Transverse colon (tissue), 4 donors: Measurements from ENCODE around the gene BRIP1. TPM values are rescaled to one million over a fixed set of nuclear protein-coding genes. Genes with fewer than 3 reads are reported as not detected.
A peak's percentile ranks its signal among the peaks of the same experiment; 100 is the strongest.

Experiments used
- DNase-seq: peaks from one replicate; pipeline ENCODE4 v3.0.0-alpha.2; 2019
- H3K27ac ChIP-seq, 4 donors: fragments of 200-600 bp; sonication (generic); 2 replicates each; pipeline ENCODE4 v1.5.1; 2016 to 2018; ENCODE audit warnings: inconsistent platforms in 4 of 4
- H3K27me3 ChIP-seq: fragments of 200-600 bp; sonication (generic); 2 replicates; pipeline ENCODE4 v1.5.1; 2017; ENCODE audit warnings: inconsistent platforms
- H3K36me3 ChIP-seq, 4 donors: fragments of 200-600 bp; sonication (generic); 2 replicates each; pipeline ENCODE4 v1.5.1; 2017 to 2019; ENCODE audit warnings: inconsistent platforms in 4 of 4
- H3K4me1 ChIP-seq, 4 donors: fragments of 200-600 bp; sonication (generic); 2 replicates each; pipeline ENCODE4 v1.5.1; 2017 to 2020; ENCODE audit warnings: inconsistent platforms in 4 of 4
- H3K4me3 ChIP-seq, 4 donors: fragments of 200-600 bp; sonication (generic); 1 replicate in 1 of 4; 2 replicates in 3 of 4; pipeline versions ENCODE4 v1.5.1 to v1.6.1; 2017 to 2019; ENCODE audit warnings: inconsistent platforms in 4 of 4
- H3K9me3 ChIP-seq, 2 donors: fragments of 200-600 bp; sonication (generic); 2 replicates each; pipeline ENCODE4 v1.5.1; 2017 to 2019; ENCODE audit warnings: inconsistent platforms in 2 of 2
- EP300 ChIP-seq: sonication (generic); formaldehyde crosslinking; IDR thresholded peaks from one replicate; pipeline ENCODE4 v1.6.1; 2017; ENCODE audit warnings: antibody characterized with exemption, low read depth
- POLR2A ChIP-seq: fragments of 450-650 bp; IDR thresholded peaks from one replicate; pipeline ENCODE4 v1.6.1; 2016; ENCODE audit warnings: antibody characterized with exemption, mild to moderate bottlenecking, moderate library complexity
- POLR2AphosphoS5 ChIP-seq, 3 donors: sonication (generic); formaldehyde crosslinking; IDR thresholded peaks; one replicate each; pipeline ENCODE4 v1.6.1; 2016; ENCODE audit warnings: antibody characterized with exemption in 3 of 3
- WGBS, 2 donors: methylation state at CpG; one replicate each; pipeline ENCODE4 v1.1.5; 2018; ENCODE audit warnings: low coverage in 1 of 2; 5-methylcytosine and 5-hydroxymethylcytosine counted together
- in situ Hi-C, 4 donors: fragments of 200-750 bp; cut with MboI; loops; one replicate each; pipeline versions ENCODE4 v1.15.0 to v1.15.1; 2017; ENCODE audit warnings: low sequenced_read_pairs in 3 of 4, low pct_ligation_motif_present in 1 of 4, low pct_unique_long_range_greater_than_20kb in 1 of 4
- intact Hi-C: fragments of 100-400 bp; cut with DNase I; formaldehyde crosslinking; loops from one replicate; pipeline ENCODE4 v1.15.1; 2023; ENCODE audit warnings: low total_unique reads
- total RNA-seq, 4 donors: library from RNA; depleted of rRNA; stranded (reverse); fragments of >200 nt; gene quantifications; one replicate each; pipeline ENCODE4 v1.1.0, GENCODE V29; 2016
- TF ChIP-seq, protein P1 (sequence below), 5 experiments: fragments of 200-600 bp in 3 of 5; fragments of 450-650 bp in 2 of 5; sonication (generic) in 3 of 5; IDR thresholded peaks; 1 replicate in 2 of 5; 2 replicates in 3 of 5; pipeline ENCODE4 v1.5.1; 2016 to 2017; ENCODE audit warnings: antibody characterized with exemption in 5 of 5, inconsistent platforms in 3 of 5, mild to moderate bottlenecking in 2 of 5, moderate library complexity in 1 of 5

BRIP1 gene
- 1 to 10 TPM in 3 of 4 donors, under 1 TPM in 1; 0.80 to 1.9 (median 1.2) TPM for total RNA-seq

DNA sequence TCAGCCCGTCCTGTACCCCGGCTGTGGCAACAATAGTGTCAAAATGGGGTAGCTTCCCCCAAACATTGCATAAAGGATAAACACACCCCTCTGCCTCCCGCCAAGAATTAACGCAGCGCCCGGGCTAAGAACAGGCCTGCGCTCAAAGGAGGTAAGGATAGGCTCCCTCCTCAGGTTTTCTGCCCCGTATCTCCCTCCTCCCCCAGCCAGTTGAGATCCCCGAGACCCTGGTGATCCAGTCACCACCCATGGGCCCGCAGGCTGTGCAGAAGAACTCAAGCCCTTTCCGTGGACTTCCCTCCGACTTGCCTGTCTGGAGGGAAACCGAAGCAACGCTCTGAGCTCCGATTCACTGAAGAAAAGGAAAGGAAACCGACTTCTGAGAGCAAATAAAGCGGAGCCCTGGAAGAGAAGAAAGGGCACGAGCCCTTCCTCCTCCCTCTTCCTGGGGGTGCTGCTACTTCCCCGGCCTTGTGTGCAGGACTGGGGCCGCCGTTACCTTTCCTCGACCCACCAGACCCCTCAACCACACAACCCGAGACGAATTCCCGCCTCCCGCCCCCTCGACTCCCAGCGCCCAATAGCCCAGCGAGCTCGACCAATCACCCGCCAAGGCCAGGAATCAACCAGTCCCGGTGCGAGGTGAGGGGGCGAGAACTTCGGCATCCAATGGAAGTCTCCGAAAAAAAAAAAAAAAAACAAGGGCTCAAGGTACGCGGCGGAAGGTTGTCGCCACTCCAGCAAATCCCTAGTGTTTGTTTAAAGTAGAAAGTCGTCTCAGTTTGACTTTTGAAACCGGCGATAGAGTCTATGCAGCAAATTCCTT is at the start of gene BRIP1:
TSS of gene BRIP1 (minus strand) at position 554 of the 826 bp plus-strand sequence. CDS start 1,989 bp downstream, outside the sequence.
- in situ Hi-C loops (loop anchor here in 1 of 4 donors (10.0 kb wide), 1 partner anchor 202 kb away; the partner anchor contains the start of gene MED13), intact Hi-C loops (no loop called here)
- Histone ChIP-seq H3K4me3 (peak within 1 kb of the TSS; percentile 49 to 94 (median 81)), H3K27me3 (no peaks in the 10 kb centered on the region), H3K4me1 (peaks cover 0 to 22% (median 13%) of the 10 kb centered on the region in 4 donors), H3K36me3 (peaks cover 0 to 10% (median 4%) of the 10 kb centered on the region in 4 donors), H3K27ac (peak within 1 kb of the TSS; percentile 73 to 95 (median 89)), H3K9me3 (no peaks in the 10 kb centered on the region)
- WGBS, 2 donors: 0 to 1% methylated on average over 14 to 43 of the region's 43 CpGs
- TF ChIP-seq EP300 (no peak), POLR2A (peak; percentile 53), POLR2AphosphoS5 (IDR thresholded peaks at IDR 0.05) (peak in 2 of 3 donors; percentile 47 to 55)
- TF ChIP-seq, protein P1, sequence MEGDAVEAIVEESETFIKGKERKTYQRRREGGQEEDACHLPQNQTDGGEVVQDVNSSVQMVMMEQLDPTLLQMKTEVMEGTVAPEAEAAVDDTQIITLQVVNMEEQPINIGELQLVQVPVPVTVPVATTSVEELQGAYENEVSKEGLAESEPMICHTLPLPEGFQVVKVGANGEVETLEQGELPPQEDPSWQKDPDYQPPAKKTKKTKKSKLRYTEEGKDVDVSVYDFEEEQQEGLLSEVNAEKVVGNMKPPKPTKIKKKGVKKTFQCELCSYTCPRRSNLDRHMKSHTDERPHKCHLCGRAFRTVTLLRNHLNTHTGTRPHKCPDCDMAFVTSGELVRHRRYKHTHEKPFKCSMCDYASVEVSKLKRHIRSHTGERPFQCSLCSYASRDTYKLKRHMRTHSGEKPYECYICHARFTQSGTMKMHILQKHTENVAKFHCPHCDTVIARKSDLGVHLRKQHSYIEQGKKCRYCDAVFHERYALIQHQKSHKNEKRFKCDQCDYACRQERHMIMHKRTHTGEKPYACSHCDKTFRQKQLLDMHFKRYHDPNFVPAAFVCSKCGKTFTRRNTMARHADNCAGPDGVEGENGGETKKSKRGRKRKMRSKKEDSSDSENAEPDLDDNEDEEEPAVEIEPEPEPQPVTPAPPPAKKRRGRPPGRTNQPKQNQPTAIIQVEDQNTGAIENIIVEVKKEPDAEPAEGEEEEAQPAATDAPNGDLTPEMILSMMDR (IDR thresholded peaks at IDR 0.05): no peak
- DNase-seq: peak; percentile 92

DNA sequence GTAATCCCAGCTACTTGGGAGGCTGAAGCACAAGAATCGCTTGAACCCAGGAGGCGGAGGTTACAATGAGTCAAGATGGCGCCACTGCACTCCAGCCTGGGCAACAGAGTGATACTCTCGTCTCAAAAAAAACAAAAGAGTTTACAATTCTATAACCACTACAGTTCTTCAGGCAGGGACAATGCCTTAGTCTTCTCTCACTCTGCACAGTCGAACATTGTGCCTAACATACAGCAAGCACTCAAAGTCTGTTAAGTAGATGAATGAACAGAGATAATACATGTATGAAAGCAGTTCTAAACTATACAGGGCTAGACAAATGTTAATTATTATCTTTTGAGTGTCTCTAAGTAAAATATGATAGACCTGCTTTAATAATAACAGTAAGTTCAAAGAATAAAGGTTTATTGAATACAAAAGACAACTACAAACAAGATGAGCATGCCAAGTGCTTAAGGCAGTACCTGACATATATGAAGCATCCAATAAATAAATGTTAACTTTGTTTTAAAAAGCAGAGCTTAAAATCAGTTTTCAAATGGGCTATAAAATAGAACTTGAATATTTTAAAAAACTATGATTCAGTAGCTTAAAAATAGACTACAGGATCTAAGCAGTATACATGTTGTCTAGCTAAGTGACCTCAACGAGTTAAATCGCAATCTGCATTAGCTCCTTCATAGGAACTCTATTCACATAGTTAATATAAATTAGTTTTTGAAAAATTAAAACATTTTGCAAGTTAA is 45.1 kb upstream of the BRIP1 start:
- peaks cover 0 to 41% (median 11%) of the 10 kb centered on the region in 4 donors for H3K36me3 ChIP-seq

DNA sequence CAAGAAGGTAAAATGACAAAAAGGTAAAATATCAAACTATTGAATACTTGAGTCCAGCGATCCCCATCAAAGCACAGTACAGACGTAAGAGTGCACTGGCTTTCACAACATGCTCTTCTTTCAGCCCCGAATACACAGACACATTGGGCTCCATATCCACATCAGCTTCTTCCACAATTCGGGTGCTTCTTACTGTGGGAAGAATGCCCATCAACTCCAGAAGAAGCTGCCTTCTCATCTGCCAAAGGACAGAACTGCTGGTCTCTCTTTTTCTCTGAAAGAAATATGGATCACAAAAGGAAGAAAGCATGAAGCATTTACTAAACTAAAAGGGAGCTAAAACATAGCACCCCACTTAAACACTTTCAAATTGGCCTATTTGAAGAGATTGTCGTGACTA is 44.0 kb upstream of the BRIP1 start:
- TF ChIP-seq POLR2AphosphoS5 (IDR thresholded peaks at IDR 0.05) (no peak), POLR2A (no peak), EP300 (no peak)
- TF ChIP-seq, protein P1 (IDR thresholded peaks at IDR 0.05): no peak
- Histone ChIP-seq H3K4me3 (no peak overlapping the region), H3K27me3 (no peaks in the 10 kb centered on the region), H3K9me3 (no peaks in the 10 kb centered on the region), H3K4me1 (no peaks in the 10 kb centered on the region), H3K36me3 (peaks cover 0 to 41% (median 11%) of the 10 kb centered on the region in 4 donors), H3K27ac (no peak overlapping the region)
- 95 to 97% methylated on average over 4 to 5 of the region's 5 CpGs for WGBS, 2 donors
- in situ Hi-C loops (no loop called here), intact Hi-C loops (no loop called here)
- no peak for DNase-seq

More for the DNA sequence above, 45.1 kb upstream of the BRIP1 start:
- Histone ChIP-seq H3K4me3 (no peak overlapping the region), H3K9me3 (no peaks in the 10 kb centered on the region), H3K27me3 (no peaks in the 10 kb centered on the region), H3K4me1 (no peaks in the 10 kb centered on the region), H3K27ac (no peak overlapping the region)
- WGBS, 2 donors: 96 to 98% methylated on average over 3 to 7 of the region's 7 CpGs
- intact Hi-C loops: no loop called here
- in situ Hi-C loops: no loop called here
- TF ChIP-seq POLR2A: no peak
- TF ChIP-seq EP300: no peak
- TF ChIP-seq, protein P1 (IDR thresholded peaks at IDR 0.05): no peak
- no peak for TF ChIP-seq POLR2AphosphoS5 (IDR thresholded peaks at IDR 0.05)
- DNase-seq: no peak
